HG03280 (cell line): Measurements from ENCODE around the gene SMAD6.

Experiments
- ATAC-seq: cut with Tn5 transposase; IDR thresholded peaks from one replicate; pipeline ENCODE4 v1.9.1; 2021; ENCODE audit warnings: mild to moderate bottlenecking, moderate library complexity; ENCODE audit not compliant: unreplicated experiment

The SMAD6 gene

GRCh38 chr15:66702787-66703539, 927 bp downstream of the SMAD6 start:
- ATAC-seq: no peak

- ATAC-seq: no peak
Measured at GRCh38 chr15:66703540-66703941, 1.5 kb downstream of the SMAD6 start.

DNA sequence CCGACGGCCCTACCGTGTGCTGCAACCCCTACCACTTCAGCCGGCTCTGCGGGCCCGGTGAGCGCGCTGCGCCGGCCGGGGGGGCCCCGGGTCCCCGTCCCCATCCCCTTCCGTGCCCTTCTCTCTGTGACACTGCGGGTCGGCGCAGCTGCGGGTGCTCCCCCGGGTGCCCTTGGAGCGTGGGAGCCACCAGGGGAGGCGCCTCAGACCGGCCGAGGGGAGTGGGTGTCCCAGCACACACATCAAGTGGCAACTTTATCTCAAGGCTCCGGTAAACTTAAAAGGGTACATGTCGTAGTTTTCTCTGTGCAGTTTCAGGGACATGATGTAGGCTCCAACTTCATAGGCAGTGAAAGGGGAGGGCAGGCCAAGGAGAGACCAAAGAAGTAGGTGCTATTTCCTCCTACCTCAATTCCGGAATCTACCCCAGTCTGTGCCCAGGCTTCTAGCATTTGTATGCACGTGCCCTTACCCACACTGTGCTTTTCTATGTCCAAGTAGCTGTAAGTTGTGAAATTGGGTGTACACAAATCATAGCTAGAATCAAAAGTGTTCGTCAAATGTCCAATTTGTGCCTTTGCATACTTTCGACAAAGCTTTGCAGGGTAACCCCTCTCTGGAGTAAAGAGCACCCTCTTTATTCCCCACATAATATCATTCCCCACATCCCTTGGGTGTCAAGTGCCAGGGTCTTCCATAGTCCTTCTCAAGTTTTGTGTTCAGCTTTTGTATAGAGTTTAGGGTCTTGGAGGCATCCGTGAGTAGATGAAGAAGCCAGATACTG, 2.2 kb downstream of the SMAD6 start:
- no peak for ATAC-seq

DNA sequence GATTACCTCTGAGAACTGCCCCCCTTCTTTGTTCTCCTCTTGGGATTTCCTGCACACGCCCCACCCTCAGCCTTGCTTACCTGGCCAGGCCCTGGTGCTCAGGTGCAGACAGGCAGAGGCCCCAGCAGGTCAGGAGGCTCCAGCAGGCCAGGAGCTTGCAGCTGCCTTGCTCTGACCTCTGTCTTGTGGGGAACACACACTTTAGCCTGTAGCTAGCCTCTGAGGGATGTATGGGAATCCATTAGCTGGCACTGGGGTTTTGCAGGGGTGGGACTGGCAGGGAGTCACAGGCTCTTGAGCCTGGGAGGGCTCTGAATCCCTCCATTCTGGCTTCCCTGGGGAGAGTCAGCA, 2.7 kb downstream of the SMAD6 start:
- no peak for ATAC-seq

- no peak for ATAC-seq
Measured at GRCh38 chr15:66705277-66706146, 3.5 kb downstream of the SMAD6 start.

GRCh38 chr15:66706225-66706732, 4.2 kb downstream of the SMAD6 start:
- no peak for ATAC-seq

GRCh38 chr15:66706840-66707239, 4.8 kb downstream of the SMAD6 start:
- no peak for ATAC-seq

GRCh38 chr15:66707310-66708082, 5.5 kb downstream of the SMAD6 start:
- ATAC-seq: no peak

DNA sequence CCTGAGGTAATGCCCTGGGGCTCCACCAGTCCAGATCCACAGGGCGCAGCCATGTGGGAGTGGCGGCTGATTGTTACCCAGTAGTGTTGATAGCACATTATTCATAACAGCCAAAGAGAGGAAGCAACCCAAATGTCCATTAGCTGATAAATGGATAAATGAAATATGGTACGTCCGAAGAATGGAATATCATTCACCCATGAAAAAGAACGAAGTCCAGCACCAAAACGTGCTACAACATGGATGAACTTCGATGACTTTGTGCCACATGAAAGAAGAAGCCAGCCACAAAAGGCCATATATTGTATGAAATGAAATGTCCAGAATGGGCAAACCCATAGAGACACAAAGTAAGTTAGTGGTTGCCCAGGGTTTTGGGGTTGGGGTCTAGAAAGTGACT, 6.4 kb downstream of the SMAD6 start:
- no peak for ATAC-seq

DNA sequence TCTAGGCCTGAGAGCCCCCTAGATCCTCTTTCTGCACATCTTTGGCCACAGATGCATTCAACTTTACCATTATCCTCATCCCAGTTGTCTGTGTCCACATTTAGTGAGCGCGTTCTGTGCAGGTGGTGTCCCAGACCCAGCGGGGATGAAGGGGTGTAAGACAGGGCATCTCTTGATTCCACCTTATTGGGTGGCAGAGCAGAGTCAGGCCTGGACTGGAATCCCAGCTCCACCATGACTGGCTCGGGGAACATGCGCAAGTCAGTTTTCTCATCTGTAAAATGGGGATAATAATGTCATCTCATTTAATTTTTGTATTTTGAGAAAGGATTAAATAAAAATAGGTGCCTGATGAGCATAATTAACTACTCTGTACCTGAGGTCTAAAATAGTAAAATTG, 7.8 kb downstream of the SMAD6 start:
- no peak for ATAC-seq

DNA sequence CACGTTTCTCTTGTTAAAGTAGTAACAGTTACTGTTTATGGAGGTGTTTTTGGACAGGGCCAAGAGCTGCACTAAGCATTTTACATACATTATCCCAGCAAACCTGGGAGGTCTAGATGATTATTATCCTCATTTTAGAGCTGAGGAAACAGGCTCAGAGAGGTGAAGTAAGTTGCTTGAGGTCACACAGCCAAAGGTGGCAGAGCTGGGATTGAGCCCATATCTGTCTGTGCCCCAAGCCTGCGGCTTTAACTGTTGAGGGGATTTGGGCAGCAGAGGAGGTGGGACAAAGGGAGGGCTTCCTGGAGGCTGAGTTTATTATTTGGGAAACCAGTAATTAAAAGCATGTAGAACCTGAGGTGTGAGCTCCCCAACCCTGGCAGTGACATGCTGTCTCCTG, 9.2 kb downstream of the SMAD6 start:
- ATAC-seq: no peak

- ATAC-seq: no peak
Measured at GRCh38 chr15:66711862-66712261, 9.8 kb downstream of the SMAD6 start.

DNA sequence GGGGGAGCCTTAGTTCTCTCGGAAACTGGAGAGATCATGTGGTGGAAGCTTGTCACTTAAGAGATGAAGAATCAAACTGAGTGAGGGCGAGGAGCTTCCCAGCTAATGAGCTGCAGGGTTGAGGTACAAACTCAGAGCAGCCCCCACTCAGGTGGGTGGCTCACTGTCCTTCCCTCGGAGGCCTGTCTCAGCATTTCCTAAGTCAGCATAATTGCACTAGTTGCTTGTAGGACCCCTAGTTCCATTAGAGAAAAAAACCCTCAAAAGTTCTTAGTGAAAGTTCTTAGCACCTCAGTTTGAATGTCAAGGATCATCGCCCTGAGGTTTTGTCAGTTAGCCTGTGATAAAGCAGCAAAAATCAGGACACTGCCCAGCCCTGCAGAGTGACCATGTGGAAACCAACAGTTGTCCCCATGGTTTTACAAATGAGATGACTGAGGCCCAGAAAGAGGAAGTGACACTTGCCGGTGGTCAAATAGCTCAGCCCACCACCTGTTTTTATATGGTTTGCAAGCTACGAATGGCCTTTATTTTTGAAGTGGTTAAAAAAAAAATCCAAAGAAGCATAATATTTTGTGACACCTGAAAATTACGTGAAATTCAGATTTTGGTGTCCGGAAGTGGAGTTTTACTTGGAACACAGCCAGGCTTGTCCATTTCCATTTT, 11.9 kb downstream of the SMAD6 start:
- no peak for ATAC-seq

- no peak for ATAC-seq
Measured at GRCh38 chr15:66714543-66714981, 12.5 kb downstream of the SMAD6 start.

DNA sequence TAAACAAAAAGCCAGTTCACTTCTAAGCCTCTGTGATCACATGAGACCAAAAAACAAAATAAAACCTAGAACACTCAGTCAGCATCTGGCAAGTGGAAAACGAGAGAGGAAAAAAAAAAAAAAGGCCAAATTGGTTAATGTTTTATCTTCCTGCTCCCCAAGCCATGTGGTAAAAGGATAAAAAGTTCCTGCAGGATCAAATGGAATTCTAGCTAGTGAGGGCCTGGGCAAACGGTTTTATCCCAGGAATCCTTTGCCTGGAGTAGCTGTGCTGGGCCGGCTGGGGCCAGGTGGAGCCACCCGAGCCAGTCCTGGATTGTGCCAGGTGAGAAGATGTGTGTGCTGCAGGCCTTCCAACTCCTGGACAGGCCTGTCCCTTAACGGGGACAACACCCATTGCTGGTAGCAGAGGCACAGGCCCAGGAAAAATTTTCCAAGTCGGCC, 13.2 kb downstream of the SMAD6 start:
- no peak for ATAC-seq

GRCh38 chr15:66715720-66716655, 14.0 kb downstream of the SMAD6 start:
- ATAC-seq: no peak

DNA sequence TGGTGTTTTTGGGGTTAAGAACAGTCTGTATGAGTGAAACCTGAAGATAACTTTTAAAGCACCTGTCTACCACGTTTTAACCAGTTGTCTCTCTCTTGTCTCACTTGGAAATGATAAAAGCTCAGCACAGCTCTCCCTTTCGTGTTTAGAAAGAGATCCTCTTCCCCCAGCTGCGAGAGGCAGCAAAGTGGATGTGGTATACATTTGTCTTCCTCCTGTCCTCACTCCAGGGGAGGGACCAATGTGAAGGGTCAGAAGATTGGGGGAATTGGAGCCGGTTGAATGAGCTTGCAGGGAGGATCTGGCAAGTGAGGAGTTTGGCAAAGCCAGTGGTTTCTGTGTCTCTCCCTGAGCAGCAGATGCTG, 14.6 kb downstream of the SMAD6 start:
- ATAC-seq: no peak

DNA sequence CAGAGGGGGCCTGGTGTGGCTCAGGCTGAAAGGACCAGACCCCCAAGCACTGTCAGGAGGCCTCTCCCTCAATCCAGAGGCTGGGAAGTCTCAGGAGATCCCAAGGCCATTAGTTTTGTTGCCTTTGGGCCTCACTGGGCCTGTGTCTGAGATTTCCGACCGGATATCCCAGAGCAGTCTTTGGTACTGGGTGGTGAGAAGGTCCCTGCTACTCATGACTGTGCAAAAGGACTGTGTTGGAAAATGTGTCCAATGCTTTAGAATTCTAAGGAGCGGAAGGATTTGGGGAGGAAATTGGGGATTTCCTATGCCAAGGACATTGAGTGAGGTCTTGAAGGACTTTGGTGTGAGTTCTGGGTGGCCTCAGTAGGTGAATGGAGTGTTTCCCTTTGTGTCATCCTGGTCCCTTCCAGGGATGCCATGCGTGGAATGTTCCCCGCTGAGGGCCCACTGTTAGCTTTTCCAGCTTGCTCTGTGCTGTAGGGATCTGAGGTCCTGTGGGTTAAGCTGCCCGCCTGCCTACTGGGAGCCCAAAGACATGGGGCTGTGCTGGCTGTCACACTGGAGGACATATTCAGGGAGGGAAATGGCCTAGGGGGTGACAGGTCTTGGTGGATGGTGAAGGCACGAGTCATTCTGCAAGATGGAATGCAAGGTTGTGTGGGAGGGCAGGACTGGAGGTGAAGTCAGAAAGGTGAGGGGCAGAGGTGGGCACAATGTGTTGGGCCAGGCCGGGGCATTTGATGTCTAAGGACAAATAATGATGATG, 16.4 kb downstream of the SMAD6 start:
- no peak for ATAC-seq
